GM21381 (cell line): ENCODE measurements around the gene SORCS2.

ENCODE experiments used
- ATAC-seq: cut with Tn5 transposase; IDR thresholded peaks from one replicate; pipeline ENCODE4 v1.9.1; 2021; ENCODE audit warnings: mild to moderate bottlenecking, moderate library complexity; ENCODE audit not compliant: unreplicated experiment

SORCS2 gene

DNA sequence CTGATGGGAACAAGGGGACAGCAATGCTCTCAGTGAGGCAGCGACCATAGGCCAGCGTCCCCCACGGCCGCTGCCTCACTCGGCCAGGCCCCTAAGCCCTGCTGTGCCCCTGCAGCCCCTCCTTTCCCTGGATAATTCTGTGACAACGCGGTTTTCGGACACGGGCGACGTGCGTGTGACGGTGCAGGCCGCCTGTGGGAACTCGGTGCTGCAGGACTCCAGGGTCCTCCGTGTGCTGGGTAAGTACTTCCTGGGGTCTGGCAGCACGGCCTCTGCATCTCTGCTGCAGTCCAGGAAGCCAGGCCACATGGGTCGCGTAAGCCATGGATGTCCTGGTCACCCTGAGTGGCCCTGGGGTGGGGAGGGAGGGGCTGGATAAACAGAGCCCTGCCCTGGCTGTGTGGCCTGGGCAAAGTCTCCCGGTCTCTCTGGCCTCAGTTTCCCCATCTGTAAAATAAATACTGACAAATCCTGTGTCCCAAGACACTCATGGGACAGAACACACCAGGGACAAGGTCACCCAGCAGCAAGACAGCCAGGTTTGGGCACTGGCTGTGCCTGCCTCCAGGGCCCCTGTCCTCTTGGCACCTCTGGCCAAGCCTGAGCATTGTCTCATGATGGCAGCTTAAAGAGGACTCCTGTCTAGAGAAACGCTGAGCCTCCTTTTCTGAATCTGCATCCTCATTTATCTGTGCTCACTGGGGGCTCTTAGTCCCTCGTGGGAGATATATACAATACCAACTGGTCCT, 534.5 kb downstream of the SORCS2 start:
- ATAC-seq = no peak

DNA sequence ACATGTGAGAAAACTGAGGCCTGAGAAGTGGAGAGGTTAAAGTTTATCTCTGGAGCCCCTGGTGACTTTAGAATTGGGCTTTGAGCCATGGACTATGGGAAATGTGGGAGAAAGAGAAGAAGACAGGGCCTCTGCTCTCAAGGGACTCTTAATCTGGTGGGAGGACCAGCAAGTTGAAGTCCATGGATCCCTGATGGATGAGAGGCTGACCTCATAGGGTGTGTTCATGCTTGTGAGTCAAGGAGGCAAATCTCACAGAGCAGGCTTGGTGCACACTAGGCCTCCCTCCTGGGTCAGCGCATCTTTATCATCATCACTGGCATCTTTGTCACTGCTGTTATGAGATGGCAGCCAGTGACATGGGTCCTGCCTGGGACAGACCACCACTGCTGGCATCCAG, 535.4 kb downstream of the SORCS2 start:
- ATAC-seq = no peak

DNA sequence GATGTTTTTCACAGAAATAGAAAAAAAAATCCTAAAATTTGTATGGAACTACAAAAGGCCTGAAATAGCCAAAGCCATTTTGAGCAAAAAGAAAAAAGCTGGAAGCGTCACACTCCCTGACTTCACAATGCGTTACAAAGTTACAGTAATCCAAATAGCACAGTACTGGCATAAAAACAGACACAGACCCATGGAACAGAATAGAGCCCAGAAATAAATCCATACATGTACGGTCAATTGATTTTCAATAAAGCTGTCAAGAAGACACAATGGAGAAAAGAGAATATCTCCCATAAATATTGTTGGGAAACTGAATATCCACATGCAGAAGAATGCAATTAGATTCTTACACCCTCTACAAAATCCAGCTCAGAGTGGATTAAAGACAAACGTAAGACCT, 539.1 kb downstream of the SORCS2 start:
- no peak for ATAC-seq

DNA sequence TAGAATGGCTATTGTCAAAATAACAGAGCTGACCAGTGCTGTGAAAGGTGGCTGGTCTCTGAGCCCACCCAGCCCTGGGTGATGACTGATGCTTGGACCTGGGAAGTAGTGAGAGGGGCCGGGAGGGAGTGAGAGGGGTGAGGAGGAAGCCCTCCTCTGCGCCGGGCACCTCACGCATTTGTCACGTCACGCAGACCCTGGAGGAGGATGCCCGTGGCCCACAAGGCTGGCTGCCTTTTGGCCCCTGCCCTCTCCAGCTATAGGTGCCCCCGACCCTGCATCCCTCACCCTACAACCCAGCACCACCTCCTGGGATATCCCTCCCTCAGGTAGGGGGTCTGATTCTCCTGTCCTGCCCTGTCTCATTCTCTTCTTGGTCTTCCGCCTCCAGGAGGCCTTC, 539.9 kb downstream of the SORCS2 start:
- no peak for ATAC-seq

DNA sequence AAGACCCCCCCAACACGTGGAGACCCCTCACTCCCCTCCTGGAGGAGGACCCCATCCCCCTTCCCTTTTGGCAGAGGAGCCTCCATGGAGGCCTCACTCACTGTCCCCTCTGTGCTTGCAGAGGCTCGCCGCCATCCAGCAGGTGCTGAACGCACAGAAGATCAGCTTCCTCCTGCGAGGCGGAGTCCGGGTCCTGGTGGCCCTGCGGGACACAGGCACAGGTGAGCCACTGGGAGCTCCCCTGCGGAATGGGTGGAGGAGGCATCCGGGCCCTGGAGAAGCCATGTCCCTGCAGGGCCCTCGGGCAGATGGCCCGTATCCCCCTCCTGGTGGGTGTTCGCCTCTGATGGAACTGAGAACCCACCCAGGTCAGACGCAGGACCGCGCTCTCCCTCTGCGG, 540.9 kb downstream of the SORCS2 start:
- no peak for ATAC-seq

DNA sequence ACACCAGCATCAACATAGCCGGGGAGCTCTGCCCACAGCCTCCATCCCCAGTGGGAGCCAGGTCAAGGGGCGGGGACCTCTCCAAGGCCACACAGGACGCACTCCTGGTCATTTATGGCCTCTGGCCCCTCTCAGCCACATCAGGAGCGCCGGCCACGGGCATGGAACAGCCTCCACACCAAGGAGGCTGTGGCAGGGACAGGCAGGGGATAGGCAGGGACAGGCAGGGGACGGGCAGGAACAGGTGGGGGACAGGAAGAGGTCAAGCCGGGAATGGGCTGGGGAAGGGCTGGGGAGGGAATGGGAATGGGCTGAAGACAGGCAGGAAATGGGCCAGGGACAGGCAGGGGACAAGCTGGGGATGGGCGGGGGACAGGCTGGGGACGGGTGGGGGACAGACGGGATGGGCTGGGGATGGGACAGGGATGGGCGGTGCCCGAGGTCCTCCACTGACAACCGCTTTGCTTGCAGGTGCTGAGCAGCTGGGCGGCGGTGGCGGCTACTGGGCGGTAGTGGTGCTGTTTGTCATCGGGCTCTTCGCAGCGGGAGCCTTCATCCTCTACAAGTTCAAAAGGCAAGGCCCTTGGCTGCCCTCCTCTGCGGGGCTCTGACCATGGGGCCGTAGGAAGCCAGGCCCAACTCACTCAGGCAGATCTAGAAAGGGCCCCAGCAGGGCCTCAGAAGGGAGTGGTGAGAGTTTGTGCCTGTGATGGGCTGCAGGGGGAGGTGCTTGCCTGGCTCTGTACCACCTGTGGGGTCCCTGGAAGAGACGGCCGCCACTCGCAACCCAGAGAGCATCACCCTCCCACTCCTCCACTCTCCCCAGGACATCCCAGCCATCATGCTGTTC, 541.7 kb downstream of the SORCS2 start:
- ATAC-seq = no peak

DNA sequence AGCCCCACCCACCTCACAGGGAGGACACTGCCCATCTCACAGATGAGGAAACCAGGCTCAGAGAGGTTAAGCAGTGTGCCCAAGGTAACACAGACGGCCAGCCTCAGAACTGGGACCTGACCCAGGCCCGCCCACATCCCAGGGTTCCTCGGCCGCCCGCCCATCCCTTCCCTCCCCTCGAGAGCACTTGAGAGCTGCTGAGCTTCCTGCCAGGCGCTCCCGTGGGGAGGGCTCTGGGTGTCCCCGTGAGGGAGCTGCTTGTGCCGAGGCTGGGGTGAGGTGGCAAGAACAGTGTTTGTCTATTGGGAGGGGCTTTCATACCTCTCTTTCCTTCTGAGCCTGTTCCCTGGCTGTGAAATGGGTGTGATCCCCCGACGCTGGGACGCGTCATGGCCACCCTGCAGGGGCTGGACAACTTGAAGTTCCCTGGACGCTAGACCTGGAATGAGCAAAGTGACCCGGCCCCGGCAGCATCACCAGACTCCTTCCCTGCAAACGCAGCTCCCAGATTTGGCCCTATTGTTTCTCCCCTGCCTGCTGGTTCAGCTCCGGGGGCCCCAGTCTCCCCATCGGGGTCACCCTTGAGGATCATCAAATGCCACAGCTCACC, 542.4 kb downstream of the SORCS2 start:
- no peak for ATAC-seq

DNA sequence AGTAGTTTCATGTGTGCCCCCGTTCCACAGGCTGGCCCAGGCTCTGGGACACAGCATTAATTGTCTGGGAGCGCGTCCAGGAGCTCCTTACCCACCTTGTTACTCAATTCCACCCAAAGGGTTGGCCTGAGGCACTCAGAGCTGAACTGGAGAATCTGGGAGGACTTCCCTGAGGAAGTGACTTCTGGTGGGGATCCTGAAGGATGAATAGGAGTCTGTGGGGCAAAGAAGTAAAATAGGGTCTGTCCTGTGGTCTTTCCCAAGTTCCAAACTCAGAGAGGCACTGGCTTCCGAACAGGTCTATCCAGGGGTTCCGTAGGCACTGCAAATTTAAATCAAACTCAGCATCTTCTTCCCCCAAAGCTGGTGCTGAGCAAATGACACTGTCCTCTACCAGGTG, 543.1 kb downstream of the SORCS2 start:
- no peak for ATAC-seq

DNA sequence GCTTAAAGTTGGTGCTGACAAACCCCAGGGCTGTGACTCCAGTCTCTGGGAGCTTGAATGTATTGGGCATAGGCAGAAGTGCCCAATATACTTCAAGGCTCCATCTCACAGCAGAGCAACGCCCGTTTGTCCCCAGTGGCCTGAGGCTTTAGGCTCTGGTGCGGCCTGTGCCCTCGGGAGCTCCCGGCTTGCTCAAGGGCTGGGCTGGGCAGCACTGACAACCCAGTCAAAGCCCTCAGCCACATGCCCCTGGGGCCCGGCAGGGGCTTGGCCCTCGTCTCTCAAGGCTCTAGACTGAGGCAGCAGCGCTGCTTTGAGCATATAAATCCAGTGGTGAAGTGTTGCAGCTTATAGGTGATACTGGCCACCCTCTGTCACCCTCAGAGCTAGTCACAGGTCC, 543.6 kb downstream of the SORCS2 start:
- ATAC-seq = no peak

DNA sequence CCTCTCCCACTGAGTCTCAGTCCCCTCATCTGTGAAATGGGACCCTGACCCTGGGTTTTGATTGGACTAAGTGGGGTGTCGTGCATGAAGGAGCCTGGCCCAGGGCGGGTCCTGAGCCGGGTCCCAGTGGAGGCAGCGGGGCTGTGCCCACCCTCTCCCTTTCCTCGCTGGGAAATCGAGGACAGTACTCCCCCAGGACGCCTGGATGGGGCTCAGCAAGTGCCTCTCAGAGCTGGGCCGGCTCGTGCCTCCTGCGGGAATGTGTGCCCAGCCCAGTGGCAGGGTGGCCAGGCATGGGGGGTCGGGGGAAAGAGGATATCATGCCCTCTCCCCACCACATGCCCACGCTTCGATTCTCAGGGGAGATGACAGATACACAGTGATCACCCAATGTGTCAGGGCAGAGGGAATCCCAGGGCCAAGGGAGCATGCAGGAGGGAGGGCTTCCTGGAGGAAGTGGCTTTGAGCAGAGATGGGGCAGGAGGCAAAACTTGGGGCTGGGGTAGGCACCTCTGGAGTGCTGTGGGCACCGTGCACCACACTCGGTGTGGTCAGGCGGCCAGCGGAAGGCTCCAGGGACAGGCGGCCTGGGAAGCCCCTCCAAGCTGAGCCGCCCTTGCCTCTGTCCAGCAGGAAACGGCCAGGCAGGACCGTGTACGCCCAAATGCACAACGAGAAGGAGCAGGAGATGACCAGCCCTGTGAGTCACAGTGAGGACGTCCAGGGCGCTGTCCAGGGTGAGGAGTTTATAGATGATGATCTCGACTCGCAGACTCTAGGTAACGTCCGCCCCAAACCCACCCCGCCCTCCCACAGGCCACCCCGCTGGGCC, 544.3 kb downstream of the SORCS2 start:
- no peak for ATAC-seq

DNA sequence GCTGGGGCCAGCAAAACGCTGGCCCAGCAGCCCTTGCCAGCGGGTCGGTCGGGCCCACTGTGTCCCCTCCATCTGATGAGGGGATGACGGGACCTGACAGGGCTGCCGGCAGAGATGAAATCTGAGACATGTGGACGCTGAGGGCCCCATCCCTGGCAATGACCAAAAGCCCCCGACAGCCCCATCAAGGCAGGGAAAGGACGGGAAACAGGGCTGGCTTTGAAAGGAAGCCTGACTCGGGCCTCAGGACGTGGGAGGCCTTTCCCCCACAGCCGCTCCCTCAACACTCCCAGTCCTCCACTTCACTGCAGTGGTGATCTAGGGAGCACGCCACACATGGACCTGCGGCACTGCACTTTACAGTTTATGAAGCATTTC, 544.9 kb downstream of the SORCS2 start:
- no peak for ATAC-seq

DNA sequence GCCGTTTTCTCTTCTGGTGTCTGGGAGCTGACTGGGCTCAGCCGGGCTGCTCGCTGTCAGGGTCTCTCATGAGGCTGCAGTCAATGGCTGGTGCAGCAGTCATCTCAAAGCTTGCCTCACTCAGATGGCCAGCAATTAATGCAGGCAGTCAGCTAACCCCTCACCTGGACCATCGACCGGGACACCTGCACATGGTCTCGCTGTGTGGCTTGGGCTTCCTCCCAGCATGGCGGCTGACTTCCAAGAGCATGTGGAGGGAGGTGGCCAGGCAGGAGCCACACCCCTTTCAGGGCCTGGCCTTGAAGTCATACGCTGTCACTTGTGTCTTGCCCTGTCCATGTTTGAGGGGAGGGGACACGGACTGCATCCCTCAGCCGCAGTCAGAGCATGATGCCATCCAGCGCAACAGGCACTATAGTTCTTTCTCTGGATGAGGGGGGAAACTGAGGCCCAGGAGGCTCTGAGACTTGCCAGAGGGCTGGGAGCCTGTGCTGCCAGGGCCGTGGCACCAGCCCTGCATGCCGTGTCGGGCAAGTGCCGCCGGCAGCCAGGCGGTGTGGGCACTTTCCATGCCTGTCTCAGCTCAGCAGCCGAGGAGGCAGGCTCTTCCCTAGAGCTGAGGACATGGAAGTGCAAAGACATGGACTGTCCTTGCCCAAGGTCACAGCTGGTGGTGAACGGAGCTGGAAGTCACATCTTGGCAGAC, 545.6 kb downstream of the SORCS2 start:
- ATAC-seq = no peak

DNA sequence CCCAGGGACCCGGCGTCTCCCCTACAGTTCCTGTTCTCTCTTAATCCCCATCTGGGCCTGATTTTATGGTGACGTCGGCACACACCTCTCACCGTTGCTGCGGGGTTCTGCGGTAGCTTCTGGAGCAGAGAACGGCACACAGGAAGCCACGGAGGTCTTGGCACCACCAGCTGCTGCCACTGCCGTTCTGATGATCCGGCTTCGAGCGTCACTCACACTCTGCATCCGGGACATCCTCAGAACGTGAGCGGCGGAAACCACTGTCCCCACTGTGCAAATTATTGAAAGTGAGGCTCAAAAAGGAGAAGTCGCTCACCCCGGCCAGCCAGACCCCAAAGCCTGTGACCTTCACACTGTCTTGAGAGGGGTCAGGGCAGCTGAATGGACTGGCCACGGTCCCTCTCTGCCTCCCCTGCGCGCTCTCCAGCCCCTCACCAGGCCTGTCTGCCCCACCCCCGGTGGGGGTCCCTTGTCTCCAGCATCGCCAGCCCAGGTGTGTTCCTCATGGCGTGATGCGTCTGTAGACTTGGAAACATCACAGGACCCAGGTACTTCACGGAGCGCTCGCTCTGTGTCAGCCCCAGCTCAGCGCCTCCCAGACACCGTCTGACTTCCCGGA, 546.2 kb downstream of the SORCS2 start:
- no peak for ATAC-seq

DNA sequence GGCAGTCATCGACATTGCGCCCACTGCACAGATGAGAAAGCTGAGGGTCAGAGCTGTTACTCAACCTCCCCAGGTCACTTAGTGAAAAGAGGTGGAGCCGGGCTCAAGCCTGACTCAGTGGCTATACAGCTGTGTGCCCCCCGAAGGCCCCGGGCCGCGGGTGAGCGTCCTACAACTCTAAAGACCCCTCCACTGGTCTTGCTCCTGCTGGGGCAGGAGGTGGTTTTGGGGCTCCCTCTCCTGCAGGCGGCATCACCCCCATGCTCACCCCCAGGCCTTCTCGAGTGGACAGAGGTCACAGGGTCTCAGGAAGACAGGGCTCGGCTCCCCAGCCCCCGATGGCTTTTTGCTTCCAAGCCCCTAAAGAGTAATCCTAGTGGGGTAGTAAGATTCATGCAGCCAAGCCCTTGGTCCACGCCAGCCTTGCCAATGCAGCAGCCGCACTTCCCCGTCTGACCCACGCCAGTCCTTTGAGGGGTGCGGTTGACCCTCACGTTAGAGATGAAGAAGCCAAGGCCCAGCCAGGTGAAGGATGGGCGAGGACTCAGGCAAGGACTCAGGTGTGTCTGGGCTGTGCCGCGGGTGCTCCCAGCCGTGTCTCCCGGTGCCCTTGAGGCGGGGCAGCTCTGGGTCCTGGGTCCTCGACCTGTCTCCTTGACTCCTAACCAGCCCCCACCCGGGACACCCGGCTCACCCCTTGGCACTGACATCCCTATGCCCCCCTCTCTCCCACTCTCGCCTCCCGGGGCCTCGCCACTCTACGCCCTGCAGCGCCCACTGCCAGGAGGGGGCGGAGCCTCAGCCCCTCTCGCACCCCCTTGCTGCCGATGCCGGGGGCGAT, 547.0 kb downstream of the SORCS2 start:
- ATAC-seq = no peak

DNA sequence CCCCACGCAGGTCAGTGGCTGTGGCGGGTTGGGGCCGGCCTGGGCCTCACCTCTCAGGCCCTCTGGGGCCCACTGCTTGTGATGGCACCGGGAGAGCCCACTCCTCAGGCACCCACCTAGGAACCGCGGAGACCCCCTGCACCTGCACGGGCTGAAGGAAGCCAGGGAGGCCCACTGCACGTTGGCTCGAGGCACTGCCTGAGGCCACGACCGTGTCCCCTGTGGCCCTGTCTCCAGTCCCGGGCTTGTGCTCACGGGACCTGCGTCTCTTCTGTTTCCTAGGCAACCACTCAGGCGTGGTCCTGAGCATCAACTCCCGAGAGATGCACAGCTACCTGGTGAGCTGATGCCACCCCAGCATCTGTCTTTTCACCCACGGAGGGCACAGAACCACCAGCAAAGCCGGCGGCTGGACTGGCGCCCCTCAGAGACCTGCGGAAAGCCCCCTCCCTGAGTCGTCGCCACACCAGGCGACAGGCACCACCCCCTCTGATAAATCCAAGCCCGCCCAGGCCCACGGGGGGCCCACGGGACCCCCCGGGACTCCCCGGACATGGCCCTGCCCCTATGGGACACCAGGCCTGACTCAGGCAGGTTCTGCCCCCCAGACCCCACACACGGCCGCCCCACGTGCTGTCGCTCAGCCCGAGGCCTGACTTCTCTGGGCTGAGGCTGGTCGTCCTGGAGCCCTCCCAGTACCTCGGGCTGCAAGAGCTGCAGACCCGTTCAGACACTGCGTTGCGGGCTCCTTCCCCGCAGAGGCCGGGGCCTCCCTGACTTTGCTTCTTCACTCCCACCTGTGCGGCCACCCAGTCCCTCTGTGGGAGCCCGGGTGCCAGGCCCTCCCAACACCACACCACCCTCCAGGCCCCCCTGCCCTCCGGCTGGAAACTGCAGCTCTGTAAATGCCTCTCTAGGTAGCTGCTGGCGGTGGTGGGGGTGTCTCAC, 547.9 kb downstream of the SORCS2 start:
- ATAC-seq = no peak

DNA sequence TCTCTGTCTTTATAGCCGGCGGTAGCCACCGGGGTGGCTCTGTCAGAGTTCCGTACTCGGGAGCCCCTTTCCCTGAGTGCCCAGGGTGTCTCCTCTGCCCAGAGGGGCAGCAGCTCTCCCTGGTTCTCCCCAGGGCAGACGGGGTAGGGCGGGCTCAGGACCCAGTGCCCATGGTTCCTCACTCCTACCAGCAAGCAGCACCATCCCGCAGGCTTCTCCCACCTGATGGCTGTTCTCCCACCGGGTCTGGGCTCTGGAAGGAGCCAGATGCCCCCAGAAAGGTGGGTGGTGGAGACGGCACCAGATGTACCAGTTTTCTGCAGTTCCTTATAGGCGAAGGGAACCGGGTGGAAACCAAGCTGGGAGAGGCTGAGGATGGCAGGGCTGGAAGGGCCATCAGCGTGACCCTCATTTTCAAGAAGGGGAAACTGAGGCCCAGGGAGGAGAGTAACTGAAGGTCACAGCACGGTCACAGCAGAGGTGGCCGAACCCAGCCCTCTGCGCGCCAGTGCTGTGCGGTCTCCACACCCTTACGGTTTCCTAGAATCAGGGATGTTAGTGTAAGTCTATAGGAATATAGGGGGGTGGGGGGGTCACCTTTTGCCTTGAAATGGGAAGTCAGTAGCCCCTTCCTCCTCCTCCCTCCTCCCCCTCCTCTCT, 548.7 kb downstream of the SORCS2 start:
- ATAC-seq = no peak

DNA sequence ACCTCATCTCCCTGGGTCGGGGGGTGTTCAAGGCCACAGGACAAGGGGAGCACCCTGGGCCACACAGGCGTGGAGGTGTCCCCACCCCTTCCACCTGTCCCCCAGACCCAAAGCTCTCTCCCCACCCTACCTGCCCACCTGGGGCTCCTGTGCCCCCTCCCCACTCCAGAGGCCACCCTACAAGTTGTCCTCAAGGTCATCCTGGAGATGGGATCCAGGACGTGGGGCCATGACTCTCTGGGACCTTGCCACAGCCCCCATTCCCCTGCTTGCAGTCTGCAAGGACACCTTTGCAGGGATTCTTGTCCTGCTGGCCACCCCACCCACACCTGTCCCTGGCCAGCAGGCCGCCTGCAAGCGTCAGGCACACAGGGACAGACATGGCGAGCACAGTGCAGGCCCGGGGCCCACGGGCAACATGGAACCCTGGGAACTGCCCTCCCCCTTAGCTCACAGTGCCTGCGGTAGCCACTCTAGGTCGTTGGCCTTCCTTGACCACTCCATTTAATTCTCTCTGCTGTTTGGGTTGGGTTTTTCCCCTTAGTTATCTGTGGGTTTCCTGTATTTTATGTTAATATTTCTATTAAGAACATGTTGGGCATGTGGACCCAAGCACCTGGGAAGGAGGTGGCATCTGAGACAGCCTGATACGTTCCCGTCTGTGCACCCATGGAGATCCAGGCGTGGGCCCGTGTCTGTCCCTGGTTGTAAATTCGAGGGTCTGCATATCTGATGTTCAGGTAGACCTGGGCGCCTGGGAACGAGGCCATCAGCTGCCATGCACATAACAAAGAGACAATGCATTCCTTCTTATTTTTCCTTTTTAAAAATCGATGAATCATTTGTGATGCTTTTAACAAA, 549.8 kb downstream of the SORCS2 start:
- ATAC-seq = no peak
